A549 treated with Hydrocortisone at 1 μM for 4 hours (cell line): Measurements from ENCODE around the gene ARAP2. TPM values are rescaled to one million over a fixed set of nuclear protein-coding genes. Genes with fewer than 3 reads are reported as not detected.

Source experiments
- total RNA-seq: library from RNA; stranded (reverse); fragments of 200-300 nt; extraction: Qiagen RNA extraction; gene quantifications from 5 replicates; pipeline ENCODE4 v1.2.3, GENCODE V29; 2022

Gene ARAP2
- 0.36 to 0.77 TPM (median 0.41 TPM) in 5 replicates for total RNA-seq

DNA sequence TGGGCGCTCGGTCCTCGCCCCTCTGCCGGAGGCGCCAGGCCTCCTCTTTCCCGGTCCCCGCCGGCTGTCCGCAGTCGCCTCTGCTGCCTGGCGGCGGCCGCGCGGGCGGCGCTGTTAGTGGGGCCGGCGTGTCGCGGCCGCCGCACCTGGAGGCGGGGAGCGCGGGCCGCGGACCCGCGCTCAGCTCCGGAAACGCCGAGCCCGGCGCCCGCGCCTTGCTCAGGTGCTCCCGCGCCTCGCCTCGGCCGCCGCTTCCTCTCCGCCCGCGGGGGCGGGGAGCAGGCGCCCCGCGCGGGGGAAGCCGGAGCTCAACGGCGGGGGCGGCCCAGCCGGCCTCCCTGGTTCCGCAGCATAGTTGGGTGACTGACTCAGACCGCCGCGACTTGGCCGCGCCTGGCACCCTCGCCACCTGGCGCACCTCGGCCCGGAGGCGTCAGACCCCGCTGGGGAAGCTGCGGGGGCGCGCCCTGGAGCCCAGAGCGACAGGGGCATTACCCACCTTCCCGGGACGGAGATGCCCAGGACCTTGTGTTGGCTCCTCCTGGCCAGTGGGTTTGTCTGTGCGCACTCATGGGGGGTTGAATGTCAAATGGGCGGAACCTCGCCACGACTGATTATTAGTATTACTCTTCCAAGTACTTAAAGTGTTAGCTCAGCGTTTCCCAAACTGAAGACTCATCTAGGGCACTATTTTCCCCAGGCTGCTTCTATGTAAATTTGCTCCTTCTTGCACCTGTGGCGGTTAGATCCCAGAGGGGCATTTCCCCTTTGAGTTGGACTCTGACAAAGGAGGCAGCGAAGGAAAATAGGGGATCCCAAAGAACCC is at the start of gene ARAP2:
Gene ARAP2 (minus strand): TSS at position 258 of the 826 bp plus-strand sequence. CDS start 15,028 bp downstream, outside the sequence.

GRCh38 chr4:36281384-36282106 is 37.2 kb upstream of the ARAP2 start, which contains the start of gene DTHD1:
Gene DTHD1 (plus strand): TSS chr4:36281616. CDS start chr4:36281759, 143 bp downstream.

Other genes starting within 250 kb of the ARAP2 start
- not detected in 5 replicates for gene DTHD1, start 37.1 kb upstream of the ARAP2 start, total RNA-seq